Neural crest cell (in vitro differentiated cells): ENCODE measurements around the gene GPANK1. TPM values are rescaled to one million over a fixed set of nuclear protein-coding genes. Genes with fewer than 3 reads are reported as not detected.

Experiments used
- DNase-seq: peaks from one replicate; pipeline ENCODE4 v3.0.0; 2021; ENCODE audit warnings: low read depth, mixed read lengths, low spot score
- H3K27ac Mint-ChIP-seq: one replicate; pipeline ENCODE4 v1.8.0; 2021; ENCODE audit warnings: mild to moderate bottlenecking, mixed read lengths; ENCODE audit not compliant: unreplicated experiment
- H3K27me3 Mint-ChIP-seq: 2 replicates; pipeline ENCODE4 v1.8.0; 2021; ENCODE audit warnings: low read depth, mild to moderate bottlenecking, mixed read lengths
- H3K36me3 Mint-ChIP-seq: 2 replicates; pipeline ENCODE4 v1.8.0; 2021; ENCODE audit warnings: low read depth, mild to moderate bottlenecking, mixed read lengths
- H3K4me1 Mint-ChIP-seq: 2 replicates; pipeline ENCODE4 v1.8.0; 2021; ENCODE audit warnings: mixed read lengths
- H3K4me3 Mint-ChIP-seq: one replicate; pipeline ENCODE4 v1.8.0; 2021; ENCODE audit warnings: mild to moderate bottlenecking, mixed read lengths
- H3K9me3 Mint-ChIP-seq: 2 replicates; pipeline ENCODE4 v1.8.0; 2021; ENCODE audit warnings: mixed read lengths
- total RNA-seq: library from RNA; stranded (reverse); gene quantifications from 2 replicates; pipeline ENCODE4 v1.2.1, GENCODE V29; 2021
- TF ChIP-seq, protein P1 (sequence below): fragments of 200-600 bp; sonication (generic); conservative IDR thresholded peaks from 2 replicates; pipeline ENCODE4 v1.5.0; 2021; ENCODE audit warnings: antibody characterized with exemption, mild to moderate bottlenecking

The GPANK1 gene
- total RNA-seq, 1 donor from 2014 or later = 16.8 TPM

- Mint-ChIP-seq H3K27ac (peak overlapping the region; percentile 81), H3K27me3 (no peaks in the 10 kb centered on the region), H3K4me1 (peaks cover 53% of the 10 kb centered on the region), H3K4me3 (peak overlapping the region; percentile 93), H3K9me3 (no peaks in the 10 kb centered on the region), H3K36me3 (peaks cover 8% of the 10 kb centered on the region)
- TF ChIP-seq, protein P1, sequence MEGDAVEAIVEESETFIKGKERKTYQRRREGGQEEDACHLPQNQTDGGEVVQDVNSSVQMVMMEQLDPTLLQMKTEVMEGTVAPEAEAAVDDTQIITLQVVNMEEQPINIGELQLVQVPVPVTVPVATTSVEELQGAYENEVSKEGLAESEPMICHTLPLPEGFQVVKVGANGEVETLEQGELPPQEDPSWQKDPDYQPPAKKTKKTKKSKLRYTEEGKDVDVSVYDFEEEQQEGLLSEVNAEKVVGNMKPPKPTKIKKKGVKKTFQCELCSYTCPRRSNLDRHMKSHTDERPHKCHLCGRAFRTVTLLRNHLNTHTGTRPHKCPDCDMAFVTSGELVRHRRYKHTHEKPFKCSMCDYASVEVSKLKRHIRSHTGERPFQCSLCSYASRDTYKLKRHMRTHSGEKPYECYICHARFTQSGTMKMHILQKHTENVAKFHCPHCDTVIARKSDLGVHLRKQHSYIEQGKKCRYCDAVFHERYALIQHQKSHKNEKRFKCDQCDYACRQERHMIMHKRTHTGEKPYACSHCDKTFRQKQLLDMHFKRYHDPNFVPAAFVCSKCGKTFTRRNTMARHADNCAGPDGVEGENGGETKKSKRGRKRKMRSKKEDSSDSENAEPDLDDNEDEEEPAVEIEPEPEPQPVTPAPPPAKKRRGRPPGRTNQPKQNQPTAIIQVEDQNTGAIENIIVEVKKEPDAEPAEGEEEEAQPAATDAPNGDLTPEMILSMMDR = no peak
- no peak for DNase-seq
Observed at GRCh38 chr6:31663961-31664789, 622 bp downstream of the GPANK1 start.

DNA sequence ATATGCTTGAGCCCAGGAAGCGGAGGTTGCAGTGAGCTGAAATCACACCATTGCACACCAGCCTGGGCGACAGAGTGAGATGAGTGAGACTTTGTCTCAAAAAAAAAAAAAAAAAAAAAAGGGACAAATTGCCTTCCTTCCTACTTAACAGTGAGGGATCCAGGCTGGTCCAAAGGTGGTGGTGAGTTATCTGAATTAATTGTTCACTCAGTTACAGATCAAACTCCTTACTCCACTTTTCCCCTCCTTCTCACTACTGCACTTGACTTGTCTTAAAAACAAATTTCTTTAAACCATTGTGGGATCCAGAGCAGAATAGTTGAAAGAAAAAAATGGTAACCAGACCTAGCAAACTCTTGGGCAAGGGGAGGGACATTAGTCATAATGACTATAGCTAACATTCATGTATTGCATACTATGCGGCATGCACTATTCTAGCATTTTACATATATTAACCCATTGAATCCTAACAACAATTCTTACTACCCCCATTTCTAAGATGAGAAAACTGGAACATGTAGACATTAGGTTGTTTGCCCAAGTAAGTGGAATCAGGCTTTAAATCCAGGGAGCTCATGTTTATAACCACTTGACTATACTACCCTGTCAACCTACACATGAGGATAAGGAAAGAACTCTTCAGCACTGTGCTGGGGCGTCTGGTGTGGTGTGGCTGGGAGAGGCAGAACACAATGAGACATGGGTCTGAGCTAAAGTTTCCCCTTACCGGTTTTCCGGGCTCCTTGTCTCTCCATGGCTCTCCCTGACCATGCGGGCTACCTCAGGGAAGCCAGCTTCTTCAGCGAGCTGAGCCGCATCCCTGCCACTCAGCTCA, 1.5 kb downstream of the GPANK1 start:
- Mint-ChIP-seq H3K27ac (no peak overlapping the region), H3K27me3 (no peaks in the 10 kb centered on the region)

DNA sequence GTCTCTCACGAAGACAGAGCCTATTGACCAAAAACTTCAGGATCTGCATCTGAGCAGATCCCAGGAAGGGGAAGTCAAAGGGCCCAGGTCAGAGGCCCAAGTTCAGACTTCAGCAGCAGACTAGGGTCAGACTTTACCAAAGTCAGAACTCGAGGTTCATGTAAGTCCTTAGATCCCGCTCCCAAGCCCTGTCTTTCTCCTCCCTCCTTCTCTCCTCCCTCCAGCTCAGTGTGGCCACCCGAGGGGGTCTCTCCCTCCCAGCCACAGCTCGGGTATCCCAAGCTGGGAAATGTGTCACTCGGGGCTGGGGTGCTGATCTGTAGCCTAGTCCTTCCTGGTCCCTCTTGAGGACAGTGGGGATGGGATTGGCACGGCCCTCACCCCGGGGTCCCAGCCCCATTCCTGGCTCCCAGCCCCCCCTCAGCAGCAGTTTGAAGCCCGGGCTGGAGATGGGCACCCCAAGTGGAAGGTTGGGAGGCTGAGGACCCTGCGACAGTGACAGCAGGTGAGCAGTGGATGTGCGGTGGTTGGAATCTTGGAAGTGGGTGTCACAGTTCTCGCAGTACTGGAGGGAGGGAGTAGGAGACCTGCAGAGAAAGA, 2.6 kb downstream of the GPANK1 start:
- no peak overlapping the region for H3K27ac Mint-ChIP-seq
- TF ChIP-seq, protein P1 = no peak
- no peaks in the 10 kb centered on the region for H3K27me3 Mint-ChIP-seq
- no peaks in the 10 kb centered on the region for H3K9me3 Mint-ChIP-seq
- H3K36me3 Mint-ChIP-seq = peaks cover 5% of the 10 kb centered on the region
- no peak for DNase-seq
- peaks cover 69% of the 10 kb centered on the region for H3K4me1 Mint-ChIP-seq
- peak overlapping the region; percentile 93 for H3K4me3 Mint-ChIP-seq

More for the DNA sequence above, 1.5 kb downstream of the GPANK1 start:
- H3K9me3 Mint-ChIP-seq = no peaks in the 10 kb centered on the region
- DNase-seq = no peak
- TF ChIP-seq, protein P1 = no peak
- peaks cover 8% of the 10 kb centered on the region for H3K36me3 Mint-ChIP-seq
- peaks cover 60% of the 10 kb centered on the region for H3K4me1 Mint-ChIP-seq
- peak overlapping the region; percentile 93 for H3K4me3 Mint-ChIP-seq

- Mint-ChIP-seq H3K9me3 (no peaks in the 10 kb centered on the region), H3K4me1 (peaks cover 64% of the 10 kb centered on the region), H3K4me3 (peak overlapping the region; percentile 93), H3K36me3 (peaks cover 5% of the 10 kb centered on the region), H3K27ac (peak overlapping the region; percentile 95), H3K27me3 (no peaks in the 10 kb centered on the region)
- no peak for DNase-seq
- TF ChIP-seq, protein P1 = no peak
Observed at GRCh38 chr6:31661262-31662123, 3.3 kb downstream of the GPANK1 start.
